Ishikawa (cell line): Measurements from ENCODE around the gene MAGI2.

Source experiments
- CEBPB ChIP-seq: IDR thresholded peaks from 2 replicates; pipeline ENCODE4 v1.6.1; 2012
- CREB1 ChIP-seq: IDR thresholded peaks from 2 replicates; pipeline ENCODE4 v1.6.1; 2012; ENCODE audit warnings: low read depth
- EGR1 ChIP-seq: IDR thresholded peaks from 2 replicates; pipeline ENCODE4 v1.6.1; 2012
- EP300 ChIP-seq: IDR thresholded peaks from 2 replicates; pipeline ENCODE4 v1.6.1; 2012; ENCODE audit warnings: borderline replicate concordance
- FOXM1 ChIP-seq: IDR thresholded peaks from 2 replicates; pipeline ENCODE4 v1.6.1; 2012; ENCODE audit warnings: low read depth, borderline replicate concordance
- NFIC ChIP-seq: IDR thresholded peaks from 2 replicates; pipeline ENCODE4 v1.6.1; 2012
- RAD21 ChIP-seq: IDR thresholded peaks from 2 replicates; pipeline ENCODE4 v1.6.1; 2012; ENCODE audit warnings: low read depth
- TAF1 ChIP-seq: IDR thresholded peaks from 2 replicates; pipeline ENCODE4 v1.6.1; 2012; ENCODE audit warnings: low read depth, mild to moderate bottlenecking
- TCF12 ChIP-seq: IDR thresholded peaks from 2 replicates; pipeline ENCODE4 v1.6.1; 2012; ENCODE audit warnings: low read depth
- TEAD4 ChIP-seq: IDR thresholded peaks from 2 replicates; pipeline ENCODE4 v1.6.1; 2012
- YY1 ChIP-seq: IDR thresholded peaks from 2 replicates; pipeline ENCODE4 v1.6.1; 2012; ENCODE audit warnings: low read depth
- ZBTB7A ChIP-seq: IDR thresholded peaks from 2 replicates; pipeline ENCODE4 v1.6.1; 2012; ENCODE audit warnings: low read depth
- TF ChIP-seq, protein P1 (sequence below): IDR thresholded peaks from 2 replicates; pipeline ENCODE4 v1.6.1; 2012
- TF ChIP-seq, protein P2 (sequence below): IDR thresholded peaks from 2 replicates; pipeline ENCODE4 v1.6.1; 2012; ENCODE audit warnings: low read depth, mild to moderate bottlenecking
- TF ChIP-seq, protein P3 (sequence below): IDR thresholded peaks from 2 replicates; pipeline ENCODE4 v1.6.1; 2012

MAGI2 gene

DNA sequence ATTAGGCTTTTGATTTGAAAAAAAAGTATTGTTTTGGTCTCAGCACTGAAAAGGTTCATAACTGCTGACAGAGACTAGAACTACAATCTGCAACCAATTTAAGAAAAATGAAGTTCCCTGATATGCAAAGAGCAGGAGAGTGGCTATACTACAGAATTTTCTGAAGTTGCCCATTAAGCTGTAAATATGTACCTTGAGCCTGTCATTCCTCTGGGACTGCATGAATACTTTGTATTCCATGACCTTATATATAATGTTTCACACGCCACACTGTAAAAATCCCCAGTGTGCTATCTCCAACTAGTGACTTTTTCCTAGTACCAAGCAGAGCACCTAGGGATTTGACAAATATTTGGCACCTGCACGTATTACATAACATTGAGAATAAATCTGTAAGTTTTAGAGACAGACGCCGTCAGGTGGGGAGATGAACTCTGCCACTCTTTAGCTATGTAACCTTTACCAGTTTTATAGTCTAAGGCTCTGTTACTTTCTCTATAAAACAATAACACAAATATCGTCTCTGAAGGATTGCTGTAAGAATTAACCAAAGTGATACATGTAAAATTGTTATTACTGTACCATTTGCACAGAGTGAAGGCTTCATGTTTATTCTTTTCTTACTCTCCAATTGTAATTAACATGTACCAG lies 235.4 kb downstream of the MAGI2 start:
- TF ChIP-seq YY1 (no peak), CEBPB (no peak), NFIC (no peak), EGR1 (no peak), ZBTB7A (no peak)

DNA sequence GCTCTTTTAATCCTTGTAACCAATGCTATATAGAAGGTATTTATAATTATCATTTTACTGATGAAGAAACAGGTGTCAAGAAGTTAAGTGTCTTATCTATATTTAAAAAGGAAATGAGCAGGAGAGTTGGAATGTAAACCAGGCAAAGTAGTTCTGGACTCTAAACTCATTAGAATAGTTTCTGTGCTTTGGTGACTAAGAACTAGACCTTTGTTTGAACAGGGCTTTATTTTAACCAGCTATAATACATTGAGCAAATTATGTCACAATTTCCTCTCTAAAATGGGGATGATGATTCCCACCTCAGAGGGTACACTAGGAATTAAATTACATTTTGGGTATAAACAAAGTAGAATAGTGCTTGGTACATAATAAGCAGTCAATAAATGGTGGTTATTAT lies 236.0 kb downstream of the MAGI2 start:
- TF ChIP-seq CEBPB, result no peak
- TF ChIP-seq FOXM1, result no peak
- no peak for TF ChIP-seq RAD21
- TF ChIP-seq, protein P1, sequence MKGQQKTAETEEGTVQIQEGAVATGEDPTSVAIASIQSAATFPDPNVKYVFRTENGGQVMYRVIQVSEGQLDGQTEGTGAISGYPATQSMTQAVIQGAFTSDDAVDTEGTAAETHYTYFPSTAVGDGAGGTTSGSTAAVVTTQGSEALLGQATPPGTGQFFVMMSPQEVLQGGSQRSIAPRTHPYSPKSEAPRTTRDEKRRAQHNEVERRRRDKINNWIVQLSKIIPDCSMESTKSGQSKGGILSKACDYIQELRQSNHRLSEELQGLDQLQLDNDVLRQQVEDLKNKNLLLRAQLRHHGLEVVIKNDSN, result no peak

DNA sequence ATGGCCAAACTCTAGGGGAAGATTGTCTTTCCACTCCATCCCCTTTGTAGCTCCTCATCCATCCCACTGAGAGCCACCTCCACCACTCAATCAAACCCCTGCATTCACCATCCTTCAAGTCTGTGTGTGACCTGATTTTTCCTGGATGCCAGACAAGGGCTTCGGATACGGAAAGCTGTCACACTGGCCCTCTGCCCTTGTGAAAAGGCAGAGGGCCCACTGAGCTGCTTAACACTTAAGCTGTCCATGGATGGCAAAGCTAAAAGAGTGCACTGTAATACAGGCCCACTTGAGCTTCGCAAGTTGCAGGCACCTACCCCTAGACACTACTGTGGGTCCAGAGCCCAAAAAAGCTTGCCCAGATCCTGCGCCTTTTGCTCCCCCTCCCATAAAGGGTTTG lies 237.2 kb downstream of the MAGI2 start:
- TF ChIP-seq, protein P1, result no peak
- TF ChIP-seq TEAD4 (no peak), TCF12 (no peak), EP300 (no peak), YY1 (no peak), TAF1 (no peak), EGR1 (no peak), FOXM1 (no peak), RAD21 (no peak), ZBTB7A (no peak), CEBPB (no peak), CREB1 (no peak), NFIC (no peak)
- TF ChIP-seq, protein P2, sequence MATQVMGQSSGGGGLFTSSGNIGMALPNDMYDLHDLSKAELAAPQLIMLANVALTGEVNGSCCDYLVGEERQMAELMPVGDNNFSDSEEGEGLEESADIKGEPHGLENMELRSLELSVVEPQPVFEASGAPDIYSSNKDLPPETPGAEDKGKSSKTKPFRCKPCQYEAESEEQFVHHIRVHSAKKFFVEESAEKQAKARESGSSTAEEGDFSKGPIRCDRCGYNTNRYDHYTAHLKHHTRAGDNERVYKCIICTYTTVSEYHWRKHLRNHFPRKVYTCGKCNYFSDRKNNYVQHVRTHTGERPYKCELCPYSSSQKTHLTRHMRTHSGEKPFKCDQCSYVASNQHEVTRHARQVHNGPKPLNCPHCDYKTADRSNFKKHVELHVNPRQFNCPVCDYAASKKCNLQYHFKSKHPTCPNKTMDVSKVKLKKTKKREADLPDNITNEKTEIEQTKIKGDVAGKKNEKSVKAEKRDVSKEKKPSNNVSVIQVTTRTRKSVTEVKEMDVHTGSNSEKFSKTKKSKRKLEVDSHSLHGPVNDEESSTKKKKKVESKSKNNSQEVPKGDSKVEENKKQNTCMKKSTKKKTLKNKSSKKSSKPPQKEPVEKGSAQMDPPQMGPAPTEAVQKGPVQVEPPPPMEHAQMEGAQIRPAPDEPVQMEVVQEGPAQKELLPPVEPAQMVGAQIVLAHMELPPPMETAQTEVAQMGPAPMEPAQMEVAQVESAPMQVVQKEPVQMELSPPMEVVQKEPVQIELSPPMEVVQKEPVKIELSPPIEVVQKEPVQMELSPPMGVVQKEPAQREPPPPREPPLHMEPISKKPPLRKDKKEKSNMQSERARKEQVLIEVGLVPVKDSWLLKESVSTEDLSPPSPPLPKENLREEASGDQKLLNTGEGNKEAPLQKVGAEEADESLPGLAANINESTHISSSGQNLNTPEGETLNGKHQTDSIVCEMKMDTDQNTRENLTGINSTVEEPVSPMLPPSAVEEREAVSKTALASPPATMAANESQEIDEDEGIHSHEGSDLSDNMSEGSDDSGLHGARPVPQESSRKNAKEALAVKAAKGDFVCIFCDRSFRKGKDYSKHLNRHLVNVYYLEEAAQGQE, result no peak
- TF ChIP-seq, protein P3, sequence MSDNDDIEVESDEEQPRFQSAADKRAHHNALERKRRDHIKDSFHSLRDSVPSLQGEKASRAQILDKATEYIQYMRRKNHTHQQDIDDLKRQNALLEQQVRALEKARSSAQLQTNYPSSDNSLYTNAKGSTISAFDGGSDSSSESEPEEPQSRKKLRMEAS, result no peak

DNA sequence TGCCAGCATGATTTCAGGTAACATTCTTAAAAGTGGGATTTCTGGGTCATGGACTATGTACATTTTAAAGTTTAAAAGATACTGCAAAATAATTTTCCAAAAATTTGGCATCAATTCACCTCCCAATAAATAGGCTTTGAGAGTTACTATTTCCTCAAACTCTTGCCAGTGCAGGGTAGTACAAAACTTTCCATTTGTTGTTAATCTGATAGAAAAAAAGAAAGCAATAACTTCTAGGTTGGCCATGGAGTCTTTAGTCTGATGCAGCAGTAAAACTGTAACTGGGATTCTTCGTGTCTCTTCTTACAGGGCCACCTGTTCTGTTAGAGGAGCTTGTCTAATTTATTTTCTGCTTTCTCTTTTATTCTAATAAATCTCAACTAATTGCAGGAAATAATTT lies 241.1 kb downstream of the MAGI2 start:
- TF ChIP-seq, protein P1, result no peak
- no peak for TF ChIP-seq NFIC
- no peak for TF ChIP-seq TCF12
- no peak for TF ChIP-seq RAD21
- no peak for TF ChIP-seq CREB1
- TF ChIP-seq, protein P2, result no peak
- TF ChIP-seq EGR1, result no peak
- no peak for TF ChIP-seq TEAD4
- TF ChIP-seq EP300, result no peak
- no peak for TF ChIP-seq FOXM1
- TF ChIP-seq ZBTB7A, result no peak
- TF ChIP-seq CEBPB, result no peak
- no peak for TF ChIP-seq TAF1
- no peak for TF ChIP-seq YY1
- TF ChIP-seq, protein P3, result no peak

DNA sequence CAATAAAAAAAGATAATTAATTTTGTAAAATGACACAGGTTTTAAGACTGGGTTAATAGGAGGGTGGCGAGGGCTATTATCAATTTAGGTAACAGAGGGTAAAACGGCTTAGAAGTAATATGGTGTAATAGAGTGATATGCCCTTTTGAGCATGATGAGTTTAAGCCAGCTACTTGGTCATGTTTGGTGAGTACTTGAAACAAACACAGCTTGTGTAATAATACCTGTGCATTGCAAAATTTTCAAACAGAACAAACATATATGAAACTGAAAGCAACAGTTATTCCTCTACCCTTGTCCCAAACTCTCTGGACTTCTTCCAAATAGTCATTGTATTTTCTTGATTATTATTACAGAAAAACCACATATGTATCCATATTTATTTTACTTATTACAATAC lies 241.7 kb downstream of the MAGI2 start:
- TF ChIP-seq CEBPB (no peak), EP300 (no peak)

DNA sequence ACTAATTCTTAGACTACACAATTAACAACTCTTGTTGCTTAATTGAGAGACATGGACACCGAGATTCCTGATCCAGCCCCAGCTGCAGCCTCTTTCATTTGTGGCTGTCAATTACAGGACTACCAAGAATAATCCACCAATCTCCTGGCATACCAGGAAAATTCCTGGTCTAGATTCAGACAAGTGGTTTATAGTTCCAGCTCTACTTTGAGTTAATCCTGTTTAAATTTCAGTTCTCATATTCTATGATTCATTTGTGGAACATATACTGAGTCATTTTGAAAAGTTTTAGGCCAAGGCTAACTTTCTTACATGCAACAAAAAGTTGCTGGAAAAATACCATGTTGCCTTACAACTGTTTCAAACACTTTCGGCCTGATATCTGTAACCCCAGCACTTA lies 253.5 kb downstream of the MAGI2 start:
- TF ChIP-seq, protein P2, result no peak
- TF ChIP-seq, protein P3, result no peak
- TF ChIP-seq CREB1 (no peak), TCF12 (no peak), EP300 (no peak), EGR1 (no peak), RAD21 (no peak), YY1 (no peak)
- TF ChIP-seq, protein P1, result no peak
